Ascending aorta (tissue), 2 donors: ENCODE data around the gene CEP112. TPM values are rescaled to one million over a fixed set of nuclear protein-coding genes. Genes with fewer than 3 reads are reported as not detected.

Experiments used
- DNase-seq, 2 donors: peaks; one replicate each; pipeline ENCODE4 v3.0.0-alpha.2; 2019; ENCODE audit warnings: low spot score in 2 of 2
- H3K27ac ChIP-seq, 2 donors: fragments of 200-600 bp; sonication (generic); one replicate each; pipeline ENCODE4 v1.5.1; 2016 to 2017; ENCODE audit warnings: mild to moderate bottlenecking in 1 of 2
- H3K27me3 ChIP-seq: fragments of 200-600 bp; sonication (generic); one replicate; pipeline ENCODE4 v1.5.1; 2017
- H3K36me3 ChIP-seq, 2 donors: fragments of 200-600 bp; sonication (generic); one replicate each; pipeline ENCODE4 v1.5.1; 2016
- H3K4me1 ChIP-seq, 2 donors: fragments of 200-600 bp; sonication (generic); one replicate each; pipeline ENCODE4 v1.5.1; 2016 to 2017; ENCODE audit warnings: mild to moderate bottlenecking in 1 of 2
- H3K4me3 ChIP-seq, 2 donors: fragments of 200-600 bp; sonication (generic); one replicate each; pipeline ENCODE4 v1.5.1; 2016 to 2017; ENCODE audit warnings: mild to moderate bottlenecking in 1 of 2
- H3K9me3 ChIP-seq, 2 donors: fragments of 200-600 bp; sonication (generic); one replicate each; pipeline ENCODE4 v1.5.1; 2016
- CTCF ChIP-seq, 3 experiments: fragments of 200-600 bp in 2 of 3; fragments of 450-650 bp in 1 of 3; sonication (generic) in 2 of 3; IDR thresholded peaks; one replicate each; pipeline ENCODE4 v1.5.1; 2016 to 2019; ENCODE audit warnings: antibody characterized with exemption in 3 of 3, mild to moderate bottlenecking in 1 of 3, moderate library complexity in 1 of 3
- intact Hi-C: fragments of 100-400 bp; cut with DNase I; formaldehyde crosslinking; loops from one replicate; pipeline ENCODE4 v1.15.1; 2023
- total RNA-seq: library from RNA; depleted of rRNA; stranded (reverse); fragments of >200 nt; gene quantifications from one replicate; pipeline ENCODE4 v1.1.0, GENCODE V29; 2016

CEP112 gene
- total RNA-seq, 1 donor from 2014 or later, result 11.4 TPM

- Histone ChIP-seq H3K4me3 (no peak overlapping the region), H3K36me3 (no peaks in the 10 kb centered on the region), H3K27me3 (no peaks in the 10 kb centered on the region), H3K4me1 (no peaks in the 10 kb centered on the region), H3K27ac (no peak overlapping the region), H3K9me3 (no peaks in the 10 kb centered on the region)
- no peak for DNase-seq
- intact Hi-C loops, result no loop called here
- TF ChIP-seq CTCF (IDR thresholded peaks at IDR 0.05), result no peak
Measured at GRCh38 chr17:65967372-65967771, 224.6 kb downstream of the CEP112 start.

GRCh38 chr17:65966072-65966695, 225.7 kb downstream of the CEP112 start:
- DNase-seq, result no peak
- Histone ChIP-seq H3K4me3 (no peak overlapping the region), H3K9me3 (no peaks in the 10 kb centered on the region), H3K27me3 (no peaks in the 10 kb centered on the region), H3K36me3 (no peaks in the 10 kb centered on the region), H3K27ac (no peak overlapping the region), H3K4me1 (no peaks in the 10 kb centered on the region)
- TF ChIP-seq CTCF (IDR thresholded peaks at IDR 0.05), result no peak
- intact Hi-C loops, result no loop called here

- no peak for DNase-seq
- TF ChIP-seq CTCF (IDR thresholded peaks at IDR 0.05), result no peak
Measured at GRCh38 chr17:65963179-65963578, 228.8 kb downstream of the CEP112 start.

GRCh38 chr17:65959630-65960029, 232.3 kb downstream of the CEP112 start:
- intact Hi-C loops, result no loop called here
- Histone ChIP-seq H3K4me1 (no peaks in the 10 kb centered on the region), H3K27ac (no peak overlapping the region), H3K9me3 (no peaks in the 10 kb centered on the region), H3K4me3 (no peak overlapping the region), H3K27me3 (no peaks in the 10 kb centered on the region), H3K36me3 (peaks cover 0 to 6% of the 10 kb centered on the region in 2 donors)
- no peak for TF ChIP-seq CTCF (IDR thresholded peaks at IDR 0.05)
- no peak for DNase-seq

More at GRCh38 chr17:65963179-65963578, 228.8 kb downstream of the CEP112 start:
- Histone ChIP-seq H3K36me3 (peaks cover 0 to 6% of the 10 kb centered on the region in 2 donors), H3K4me3 (no peak overlapping the region), H3K9me3 (no peaks in the 10 kb centered on the region), H3K4me1 (no peaks in the 10 kb centered on the region), H3K27me3 (no peaks in the 10 kb centered on the region), H3K27ac (no peak overlapping the region)
- intact Hi-C loops, result no loop called here

- Histone ChIP-seq H3K36me3 (peaks cover 0 to 6% of the 10 kb centered on the region in 2 donors), H3K27ac (no peak overlapping the region), H3K4me1 (no peaks in the 10 kb centered on the region), H3K4me3 (no peak overlapping the region), H3K27me3 (no peaks in the 10 kb centered on the region), H3K9me3 (no peaks in the 10 kb centered on the region)
- no peak for TF ChIP-seq CTCF (IDR thresholded peaks at IDR 0.05)
- intact Hi-C loops, result no loop called here
- DNase-seq, result no peak
Measured at GRCh38 chr17:65956814-65957213, 235.1 kb downstream of the CEP112 start.

GRCh38 chr17:65954148-65954449, 237.8 kb downstream of the CEP112 start:
- no peak for TF ChIP-seq CTCF (IDR thresholded peaks at IDR 0.05)
- H3K36me3 ChIP-seq, result peaks cover 0 to 6% of the 10 kb centered on the region in 2 donors
- no peak for DNase-seq
- no peaks in the 10 kb centered on the region for H3K27me3 ChIP-seq
- intact Hi-C loops, result no loop called here
- no peak overlapping the region for H3K27ac ChIP-seq
- H3K9me3 ChIP-seq, result no peaks in the 10 kb centered on the region
- no peaks in the 10 kb centered on the region for H3K4me1 ChIP-seq
- H3K4me3 ChIP-seq, result no peak overlapping the region
